ENCODE results near the gene RUNDC3A.
"Not testable (repeated sequence)": the region's sequence is repeated elsewhere in the genome, so short reads cannot be mapped to it uniquely, and the experiment has no call there.

The RUNDC3A gene

DNA sequence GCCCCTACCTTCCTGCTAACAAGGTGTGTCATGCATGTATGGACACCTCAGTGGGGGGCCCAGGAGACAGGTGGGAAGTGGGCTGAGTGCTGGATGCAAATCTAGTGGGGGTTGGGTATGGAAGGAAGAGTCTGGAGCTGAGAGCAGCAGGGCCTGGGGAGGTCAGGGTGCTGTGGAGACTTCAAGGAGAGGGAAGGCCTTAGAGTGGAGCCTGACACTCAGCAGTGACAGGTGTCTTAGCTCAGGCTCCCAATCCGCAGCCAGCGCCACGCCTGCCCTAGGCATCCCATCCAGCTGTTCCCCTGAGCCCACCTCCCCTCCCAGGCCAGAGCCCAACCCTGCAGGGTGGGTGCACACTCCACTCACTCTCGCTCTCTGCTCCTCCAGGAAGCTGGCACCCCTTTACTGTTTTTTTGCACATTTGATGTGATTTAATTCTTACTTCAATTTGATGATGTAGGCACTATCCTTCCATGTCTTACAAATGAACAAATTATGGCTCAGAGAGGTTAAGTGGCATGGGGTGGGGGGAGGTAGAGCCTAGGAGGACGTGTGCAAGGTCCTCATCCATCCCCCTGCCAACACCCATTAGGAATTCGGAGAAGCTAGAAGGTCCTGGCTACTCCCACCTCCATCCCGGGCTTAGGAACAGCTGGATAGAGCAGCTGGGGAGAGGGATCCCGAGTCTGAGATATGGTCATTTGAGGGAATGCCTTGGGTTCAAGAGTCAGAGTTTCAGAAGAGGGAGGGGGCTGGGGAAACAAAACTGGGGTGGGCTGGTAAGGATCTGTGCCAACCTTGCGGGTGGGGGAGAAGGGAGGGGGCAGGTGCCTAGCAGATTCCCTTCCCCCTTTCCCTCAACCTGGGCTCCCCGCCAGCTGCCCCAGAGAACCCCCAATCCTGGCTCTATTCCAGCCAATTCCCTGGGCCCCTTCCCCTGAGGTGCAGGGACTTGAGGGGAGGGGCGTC is 53.2 kb downstream of the RUNDC3A start:
- no peak for DNase-seq

DNA sequence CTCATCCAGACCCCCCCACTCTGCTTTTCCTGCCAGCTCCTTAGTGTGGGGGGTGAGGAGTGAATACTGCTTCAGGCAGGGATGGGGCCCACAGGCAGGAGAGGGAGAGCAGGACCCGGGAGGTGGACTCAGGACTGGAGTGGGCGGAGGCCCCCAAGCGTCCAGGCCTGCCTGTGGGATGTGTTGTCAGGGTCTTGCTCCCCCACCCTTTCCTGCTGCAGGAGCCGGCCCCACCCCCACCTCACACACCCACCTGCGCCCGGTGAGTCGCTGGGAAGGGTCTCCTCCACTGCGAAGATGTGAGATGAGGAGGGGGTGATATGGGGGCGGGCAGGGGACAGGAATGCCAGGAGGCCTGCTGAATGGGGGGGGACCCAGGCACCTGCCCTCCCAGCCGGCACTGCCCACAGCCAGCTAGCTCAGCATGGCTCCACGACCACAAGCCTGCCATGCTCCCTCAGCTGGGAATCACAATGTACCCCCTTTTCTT is 54.1 kb downstream of the RUNDC3A start:
- DNase-seq = no peak

DNA sequence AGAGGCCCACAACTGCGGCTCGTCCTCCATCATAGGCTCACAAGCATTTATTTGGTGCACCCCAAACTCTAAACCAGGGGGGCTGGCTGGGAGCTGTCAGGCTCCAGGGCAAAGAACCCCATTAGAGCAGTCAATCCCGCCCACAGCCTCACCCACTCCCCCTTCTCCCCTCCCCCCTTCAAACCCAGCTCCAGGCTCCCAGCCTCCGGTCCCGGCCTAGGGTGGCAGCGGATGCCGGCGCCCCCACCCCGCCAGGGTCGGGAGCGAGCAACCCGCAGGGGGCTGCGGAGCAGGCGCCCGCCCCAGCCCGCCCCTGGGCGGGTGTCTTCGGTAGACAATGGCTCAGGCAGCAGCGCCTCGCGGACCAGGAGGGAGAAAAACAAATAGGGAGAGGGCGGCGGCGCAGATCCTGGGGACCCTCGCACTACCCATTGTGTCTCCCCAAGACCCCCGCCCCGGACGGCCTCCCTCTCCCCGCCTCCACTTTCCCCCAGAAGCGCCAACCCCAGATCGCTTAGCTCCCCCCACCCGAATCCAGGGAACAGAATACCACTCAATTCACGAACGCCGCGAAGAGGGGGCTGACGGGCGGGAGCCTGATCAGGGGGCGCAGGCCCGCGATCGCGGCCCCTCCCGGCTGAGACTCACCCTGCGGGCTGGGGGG is 54.7 kb downstream of the RUNDC3A start:
- no peak for DNase-seq

DNA sequence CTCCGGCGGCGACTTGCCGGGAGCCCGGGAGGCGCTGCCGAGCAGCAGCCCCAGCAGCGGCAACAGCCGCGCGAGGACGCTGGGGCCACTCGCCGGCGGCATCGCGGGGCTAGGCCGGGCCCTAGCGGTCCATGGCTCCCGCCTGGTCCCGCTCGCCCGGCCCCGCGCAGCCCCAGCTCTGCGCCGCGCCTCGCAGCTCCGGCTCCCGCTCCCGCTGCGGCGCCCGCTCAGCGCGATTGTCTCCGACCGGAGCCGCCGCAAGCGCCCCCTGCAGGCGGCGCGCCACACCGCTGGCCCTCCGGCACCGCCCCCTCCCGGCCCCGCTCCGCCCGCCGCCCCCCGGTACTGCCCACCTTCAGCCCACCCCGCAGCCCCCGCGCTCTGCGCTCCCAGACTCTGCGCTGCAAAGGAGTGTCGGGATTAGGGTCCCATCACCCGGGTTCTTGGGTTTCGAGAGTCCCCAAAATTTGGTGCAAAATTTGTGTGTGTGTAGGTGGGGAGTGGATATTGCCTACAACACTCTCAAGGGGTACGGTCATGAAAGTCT is 55.3 kb downstream of the RUNDC3A start, which contains the start of gene FAM171A2:
TSS of gene FAM171A2 (minus strand) at position 241 of the 547 bp plus-strand sequence. CDS start at position 102, 139 bp downstream.
- no peak for DNase-seq

DNA sequence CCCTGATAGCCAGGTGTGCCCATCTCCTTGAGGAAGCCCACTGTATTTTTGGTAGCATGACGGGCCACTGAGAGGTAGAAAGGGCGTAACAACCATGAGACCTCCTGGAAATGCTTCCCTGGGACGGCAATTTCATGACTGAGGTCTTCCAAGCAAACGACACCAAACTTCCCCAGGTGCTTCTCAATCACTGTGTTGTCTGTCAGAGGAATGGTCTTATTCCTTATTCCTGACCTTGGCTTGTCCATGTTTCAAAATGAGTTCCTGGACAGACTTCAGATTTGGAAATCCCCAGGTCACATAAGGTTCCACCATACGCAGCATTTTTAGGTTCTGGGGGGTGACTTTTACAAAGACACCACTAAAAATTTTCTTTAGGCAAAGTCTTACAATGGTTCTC is 56.6 kb downstream of the RUNDC3A start:
- not testable (repeated sequence) for DNase-seq

DNA sequence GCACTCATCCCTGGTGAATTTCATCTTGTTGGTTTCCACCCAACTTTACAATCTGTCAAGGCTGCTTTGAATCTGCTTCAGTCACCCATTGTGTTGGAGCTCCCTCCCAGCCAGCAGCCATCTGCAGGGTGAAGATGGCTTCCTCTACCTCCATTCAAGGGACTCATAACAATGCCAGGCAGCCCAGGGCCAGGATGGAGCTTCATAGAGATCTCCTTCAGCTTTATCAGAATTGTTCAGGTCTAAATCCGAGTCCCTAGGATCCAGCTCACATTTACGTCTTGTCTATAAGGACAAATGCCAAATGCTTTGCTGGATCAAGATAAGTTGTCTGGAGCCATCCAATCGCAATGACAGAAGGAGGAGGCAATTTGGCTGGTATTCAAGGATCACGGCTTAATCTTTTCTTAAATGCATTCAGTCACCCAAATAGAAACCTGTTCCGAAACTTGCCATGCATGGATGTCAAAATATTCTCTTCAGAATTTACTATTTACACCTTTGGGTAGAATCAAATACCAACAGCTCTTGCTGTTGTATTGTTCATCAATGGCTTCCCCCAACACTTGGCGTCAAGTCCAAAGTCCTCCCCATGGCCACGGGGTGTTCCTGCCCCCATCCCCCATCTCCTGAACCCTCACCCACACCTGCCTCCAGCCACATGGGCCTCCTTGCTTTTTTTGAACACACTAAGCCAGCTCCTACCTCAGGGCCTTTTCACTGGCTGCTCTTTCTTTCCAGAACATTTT is 59.0 kb downstream of the RUNDC3A start:
- no peak for DNase-seq
